ENCODE data around the gene FOSL2. TPM values are rescaled to one million over a fixed set of nuclear protein-coding genes. Genes with fewer than 3 reads are reported as not detected.
A peak's percentile ranks its signal among the peaks of the same experiment; 100 is the strongest.

Gene FOSL2
- total RNA-seq, 2 experiments from 2014 or later: 102 to 110 TPM

DNA sequence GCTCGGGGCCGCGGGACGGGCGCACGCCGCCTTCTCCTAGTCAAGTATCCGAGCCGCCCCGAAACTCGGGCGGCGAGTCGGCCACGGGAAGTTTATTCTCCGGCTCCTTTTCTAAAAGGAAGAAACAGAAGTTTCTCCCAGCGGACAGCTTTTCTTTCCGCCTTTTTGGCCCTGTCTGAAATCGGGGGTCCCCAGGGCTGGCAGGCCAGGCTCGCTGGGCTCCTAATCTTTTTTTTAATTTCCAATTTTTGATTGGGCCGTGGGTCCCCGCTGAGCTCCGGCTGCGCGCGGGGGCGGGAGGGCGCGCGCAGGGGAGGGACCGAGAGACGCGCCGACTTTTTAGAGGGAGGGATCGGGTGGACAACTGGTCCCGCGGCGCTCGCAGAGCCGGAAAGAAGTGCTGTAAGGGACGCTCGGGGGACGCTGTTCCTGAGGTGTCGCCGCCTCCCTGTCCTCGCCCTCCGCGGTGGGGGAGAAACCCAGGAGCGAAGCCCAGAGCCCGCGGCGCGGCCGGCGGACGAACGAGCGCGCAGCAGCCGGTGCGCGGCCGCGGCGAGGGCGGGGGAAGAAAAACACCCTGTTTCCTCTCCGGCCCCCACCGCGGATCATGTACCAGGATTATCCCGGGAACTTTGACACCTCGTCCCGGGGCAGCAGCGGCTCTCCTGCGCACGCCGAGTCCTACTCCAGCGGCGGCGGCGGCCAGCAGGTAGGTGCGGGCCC is 617 bp downstream of the FOSL2 start:
- no peak overlapping the region for H3K27ac Mint-ChIP-seq
- CTCF ChIA-PET: interaction anchor here (0.6 to 0.7 kb wide), 2 partner anchors 980 to 1862 kb away, joined by 3 read pairs; no protein-coding TSS in a partner anchor
- peak; percentile 55 for DNase-seq
- peaks cover 30% of the 10 kb centered on the region for H3K4me1 Mint-ChIP-seq (ENCODE audit: low read depth)
- intact Hi-C loops (cut with micrococcal nuclease): loop anchor here (2.0 to 10.0 kb wide), 7 partner anchors 229 to 722 kb away; partner anchors contain the start of genes CLIP4, PPP1CB and SPDYA
- no peaks in the 10 kb centered on the region for H3K9me3 Mint-ChIP-seq
- H3K36me3 Mint-ChIP-seq (ENCODE audit: low read depth): peaks cover 11% of the 10 kb centered on the region
- no peaks in the 10 kb centered on the region for H3K27me3 Mint-ChIP-seq (ENCODE audit: low read depth)
- no peak overlapping the region for H3K4me3 Mint-ChIP-seq

DNA sequence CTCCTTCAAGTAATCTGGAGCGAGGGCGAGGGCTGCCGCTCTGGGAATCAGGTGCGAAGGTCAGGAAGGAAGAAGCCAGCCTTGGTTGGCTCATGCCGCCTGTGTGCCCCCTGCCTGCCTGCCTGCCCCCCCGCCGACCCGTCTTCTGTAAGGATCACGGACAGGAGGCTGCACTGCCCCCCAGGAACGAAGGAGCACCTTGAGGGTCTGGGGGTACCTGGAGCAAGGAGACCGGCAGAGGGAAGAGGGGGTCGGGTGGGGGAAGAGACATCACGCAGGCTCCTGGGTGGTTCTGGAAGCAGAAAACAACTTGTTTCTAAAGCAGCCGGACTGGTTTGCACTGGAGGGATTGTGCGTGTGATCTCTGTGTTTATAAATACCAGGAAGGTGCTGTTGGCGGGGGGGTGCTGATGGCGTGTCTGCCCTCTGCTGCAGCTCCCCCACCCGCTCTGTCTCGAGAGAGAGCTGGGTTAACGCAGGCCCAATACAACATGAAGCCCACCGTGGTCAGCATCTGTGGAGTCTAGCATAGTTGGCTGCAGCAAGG is 1.7 kb downstream of the FOSL2 start:
- peak; percentile 39 for DNase-seq
- CTCF ChIA-PET: no interaction called here
- H3K9me3 Mint-ChIP-seq: no peaks in the 10 kb centered on the region

DNA sequence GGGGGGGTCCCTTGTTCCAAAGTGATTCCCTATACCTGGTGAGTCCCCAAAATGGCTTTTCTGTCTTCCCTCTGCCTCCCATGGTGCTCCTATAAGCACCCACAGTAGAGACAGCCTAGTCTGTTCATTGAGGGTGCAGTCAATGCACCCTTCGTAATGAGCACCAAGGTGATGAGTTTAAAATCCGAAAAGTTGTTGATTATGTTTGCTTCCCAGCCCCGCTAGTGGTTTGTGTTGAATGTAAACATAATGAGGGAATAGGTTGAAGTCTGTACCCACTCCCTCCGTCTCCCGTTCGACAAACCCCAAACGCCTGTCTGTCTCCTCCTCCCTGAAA is 2.3 kb downstream of the FOSL2 start:
- H3K36me3 Mint-ChIP-seq (ENCODE audit: low read depth): peaks cover 19% of the 10 kb centered on the region
- CTCF ChIA-PET: no interaction called here
- intact Hi-C loops (cut with micrococcal nuclease): loop anchor here (2.0 to 10.0 kb wide), 7 partner anchors 227 to 720 kb away; partner anchors contain the start of genes CLIP4 and SPDYA

More for the DNA sequence above, 1.7 kb downstream of the FOSL2 start:
- intact Hi-C loops (cut with micrococcal nuclease): loop anchor here (2.0 to 10.0 kb wide), 7 partner anchors 228 to 720 kb away; partner anchors contain the start of genes CLIP4 and SPDYA
- no peak overlapping the region for H3K4me3 Mint-ChIP-seq
- H3K36me3 Mint-ChIP-seq (ENCODE audit: low read depth): peaks cover 19% of the 10 kb centered on the region
- H3K27me3 Mint-ChIP-seq (ENCODE audit: low read depth): no peaks in the 10 kb centered on the region
- H3K27ac Mint-ChIP-seq: no peak overlapping the region
- peaks cover 31% of the 10 kb centered on the region for H3K4me1 Mint-ChIP-seq (ENCODE audit: low read depth)

DNA sequence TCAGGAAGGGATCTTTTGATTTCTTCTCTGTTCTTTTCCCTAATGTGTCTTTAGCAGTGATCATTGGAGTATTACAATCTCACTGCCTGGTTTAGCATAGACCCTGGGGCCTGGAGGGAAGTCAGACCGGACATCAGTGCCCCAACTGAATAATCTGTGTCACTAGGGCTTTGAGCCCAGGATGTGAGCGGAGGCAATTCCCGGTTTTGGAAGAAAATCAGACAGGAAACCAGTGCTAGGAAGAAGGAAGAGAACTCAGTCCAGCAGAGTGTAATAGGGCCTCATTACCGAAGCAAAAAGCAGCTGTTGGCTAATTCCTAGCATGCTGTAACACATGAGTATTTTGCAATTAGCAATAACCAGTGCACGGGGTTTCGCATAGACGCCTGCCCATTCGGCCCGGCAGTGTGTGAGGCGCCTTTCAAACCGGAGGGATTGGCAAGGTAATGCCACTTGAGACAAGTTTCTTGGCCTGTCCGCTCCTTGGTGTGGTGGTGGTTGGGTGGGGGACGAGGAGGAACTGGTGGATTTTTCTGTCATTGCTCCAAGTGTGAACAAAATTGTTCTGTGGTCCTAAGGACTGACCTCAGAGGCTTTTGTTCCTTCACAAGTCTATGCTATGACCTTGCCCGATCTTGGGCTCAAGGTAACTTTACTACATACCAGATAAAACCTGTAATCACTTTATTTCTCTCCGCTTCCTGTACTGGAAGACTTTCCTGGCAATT is 2.8 kb downstream of the FOSL2 start:
- Mint-ChIP-seq H3K4me3 (no peak overlapping the region), H3K4me1 (ENCODE audit: low read depth) (peaks cover 32% of the 10 kb centered on the region), H3K9me3 (no peaks in the 10 kb centered on the region), H3K27me3 (ENCODE audit: low read depth) (no peaks in the 10 kb centered on the region), H3K27ac (no peak overlapping the region), H3K36me3 (ENCODE audit: low read depth) (peaks cover 22% of the 10 kb centered on the region)
- intact Hi-C loops (cut with micrococcal nuclease): loop anchor here (2.0 to 10.0 kb wide), 6 partner anchors 241 to 719 kb away; partner anchors contain the start of genes CLIP4 and SPDYA
- CTCF ChIA-PET: no interaction called here
- DNase-seq: no peak

More for the DNA sequence above, 2.3 kb downstream of the FOSL2 start:
- Mint-ChIP-seq H3K27me3 (ENCODE audit: low read depth) (no peaks in the 10 kb centered on the region), H3K4me1 (ENCODE audit: low read depth) (peaks cover 30% of the 10 kb centered on the region), H3K27ac (no peak overlapping the region), H3K9me3 (no peaks in the 10 kb centered on the region), H3K4me3 (no peak overlapping the region)
- no peak for DNase-seq

DNA sequence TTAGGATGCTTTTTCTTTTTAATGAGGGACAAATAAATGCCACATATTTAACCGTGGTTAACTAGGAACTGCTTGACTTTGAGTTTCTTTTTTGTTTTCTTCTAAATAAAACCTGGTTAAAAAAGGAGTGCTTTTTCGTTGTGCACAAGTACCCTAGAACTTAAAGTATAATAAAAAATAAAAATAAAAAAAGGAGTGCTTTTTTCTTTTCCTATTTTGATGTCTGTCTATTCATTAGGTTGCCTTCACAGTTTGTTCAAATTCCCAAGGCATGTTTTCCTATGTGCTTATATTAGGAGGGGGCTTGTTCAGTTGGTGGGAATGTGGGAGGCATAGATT is 4.4 kb downstream of the FOSL2 start:
- CTCF ChIA-PET: interaction anchor here (0.6 to 1.0 kb wide), 3 partner anchors 18 to 78 kb away, joined by 3 to 5 read pairs (median 3); no protein-coding TSS in a partner anchor
- Mint-ChIP-seq H3K4me3 (no peak overlapping the region), H3K9me3 (no peaks in the 10 kb centered on the region), H3K27me3 (ENCODE audit: low read depth) (no peaks in the 10 kb centered on the region), H3K27ac (peak overlapping the region; percentile 51), H3K4me1 (ENCODE audit: low read depth) (peaks cover 40% of the 10 kb centered on the region), H3K36me3 (ENCODE audit: low read depth) (peaks cover 30% of the 10 kb centered on the region)
- no peak for DNase-seq
- intact Hi-C loops (cut with micrococcal nuclease): loop anchor here (2.0 to 10.0 kb wide), 5 partner anchors 242 to 718 kb away; partner anchors contain the start of genes CLIP4 and SPDYA

DNA sequence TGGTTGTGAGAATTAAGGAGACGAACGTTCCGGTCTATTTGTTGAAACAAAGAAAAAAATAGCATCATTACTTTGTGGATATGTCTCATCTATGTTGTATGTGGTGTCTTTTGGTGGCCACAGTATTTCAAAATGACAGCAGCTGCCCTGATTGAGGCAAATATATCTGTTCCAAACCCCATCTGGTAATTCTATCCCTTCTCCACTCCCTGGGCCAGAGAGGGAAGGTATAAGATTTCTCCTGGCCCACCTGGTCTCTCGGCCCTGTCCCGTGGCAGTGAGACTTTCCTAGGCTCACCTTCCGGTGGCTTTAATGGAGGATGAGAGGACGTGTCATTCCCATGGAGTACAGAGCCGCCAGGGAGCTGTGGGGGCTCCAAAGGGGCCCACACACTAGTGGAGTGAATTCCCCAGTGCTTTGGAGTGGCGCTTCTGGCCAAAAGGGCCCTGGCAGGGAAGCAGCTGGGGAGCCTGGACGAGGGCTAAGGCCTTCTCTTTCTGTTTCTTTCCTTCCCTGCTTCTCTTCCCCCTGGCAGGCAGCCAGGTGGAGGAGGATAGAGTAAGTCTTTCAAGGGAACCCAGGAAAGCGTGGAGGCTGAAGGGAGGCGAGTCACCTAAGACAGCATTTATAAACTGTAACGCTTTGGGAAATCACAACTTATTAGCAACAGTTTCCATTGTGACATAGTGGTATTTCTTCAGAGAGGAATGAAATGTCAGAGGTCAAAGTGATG is 5.6 kb downstream of the FOSL2 start:
- H3K27me3 Mint-ChIP-seq (ENCODE audit: low read depth): no peaks in the 10 kb centered on the region
- DNase-seq: no peak
- intact Hi-C loops (cut with micrococcal nuclease): loop anchor here (10.0 kb wide), 4 partner anchors 243 to 717 kb away; partner anchors contain the start of genes CLIP4 and SPDYA
- peaks cover 35% of the 10 kb centered on the region for H3K36me3 Mint-ChIP-seq (ENCODE audit: low read depth)
- peak overlapping the region; percentile 50 for H3K27ac Mint-ChIP-seq
- no peaks in the 10 kb centered on the region for H3K9me3 Mint-ChIP-seq
- no peak overlapping the region for H3K4me3 Mint-ChIP-seq
- peaks cover 51% of the 10 kb centered on the region for H3K4me1 Mint-ChIP-seq (ENCODE audit: low read depth)
- CTCF ChIA-PET: interaction anchor here (0.6 kb wide), 1 partner anchor 209 kb away, joined by 3 read pairs; no protein-coding TSS in a partner anchor

DNA sequence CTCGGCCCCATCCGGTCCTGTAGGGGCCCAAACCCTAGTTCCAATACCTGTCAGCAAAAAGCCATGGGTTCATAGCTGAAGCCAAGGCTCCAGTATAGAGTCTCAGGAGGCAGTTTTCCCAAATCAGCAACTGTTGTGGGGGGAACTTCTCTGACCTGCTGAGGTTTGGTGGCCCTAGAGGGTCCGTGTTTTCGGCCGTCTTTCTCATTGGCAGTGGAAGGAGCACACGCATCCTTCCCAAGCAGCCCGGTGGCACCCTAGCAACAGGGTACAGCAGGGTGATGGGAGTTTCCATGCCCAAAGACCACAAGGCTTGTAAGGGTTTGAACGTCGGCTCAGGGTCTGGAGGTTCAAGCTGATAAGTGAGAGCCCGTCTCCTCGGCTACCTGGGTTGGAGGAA is 6.6 kb downstream of the FOSL2 start:
- no peak overlapping the region for H3K27ac Mint-ChIP-seq
- H3K4me1 Mint-ChIP-seq (ENCODE audit: low read depth): peaks cover 54% of the 10 kb centered on the region
- no peaks in the 10 kb centered on the region for H3K9me3 Mint-ChIP-seq
- no peaks in the 10 kb centered on the region for H3K27me3 Mint-ChIP-seq (ENCODE audit: low read depth)
- DNase-seq: no peak
- H3K4me3 Mint-ChIP-seq: peak overlapping the region; percentile 3
- intact Hi-C loops (cut with micrococcal nuclease): loop anchor here (10.0 kb wide), 4 partner anchors 244 to 716 kb away; partner anchors contain the start of genes CLIP4 and SPDYA
- CTCF ChIA-PET: no interaction called here
- H3K36me3 Mint-ChIP-seq (ENCODE audit: low read depth): peaks cover 45% of the 10 kb centered on the region

DNA sequence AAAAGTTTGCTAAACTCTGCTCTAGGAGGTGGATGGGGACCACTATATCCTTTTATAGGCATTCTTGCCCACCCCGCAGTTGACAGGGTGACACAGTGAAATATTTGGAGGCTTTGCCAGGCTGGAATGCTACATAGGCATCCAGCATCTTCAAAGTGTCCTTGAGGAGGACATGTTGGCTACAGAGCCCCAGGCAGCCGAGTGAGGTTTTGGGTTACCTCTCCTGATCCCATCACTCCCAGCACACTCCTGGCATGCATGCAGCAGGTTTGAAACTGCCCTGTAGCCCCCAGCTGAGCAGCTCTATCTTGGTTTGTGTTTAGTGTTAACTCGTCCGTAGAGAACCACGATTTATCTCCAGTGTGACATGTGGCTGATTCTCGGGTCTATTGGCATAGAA is 7.3 kb downstream of the FOSL2 start:
- Mint-ChIP-seq H3K36me3 (ENCODE audit: low read depth) (peaks cover 52% of the 10 kb centered on the region), H3K4me1 (ENCODE audit: low read depth) (peaks cover 54% of the 10 kb centered on the region), H3K4me3 (no peak overlapping the region), H3K27ac (no peak overlapping the region), H3K9me3 (no peaks in the 10 kb centered on the region), H3K27me3 (ENCODE audit: low read depth) (no peaks in the 10 kb centered on the region)
- CTCF ChIA-PET: no interaction called here
- DNase-seq: no peak
- intact Hi-C loops (cut with micrococcal nuclease): loop anchor here (10.0 kb wide), 4 partner anchors 245 to 715 kb away; partner anchors contain the start of genes CLIP4 and SPDYA

DNA sequence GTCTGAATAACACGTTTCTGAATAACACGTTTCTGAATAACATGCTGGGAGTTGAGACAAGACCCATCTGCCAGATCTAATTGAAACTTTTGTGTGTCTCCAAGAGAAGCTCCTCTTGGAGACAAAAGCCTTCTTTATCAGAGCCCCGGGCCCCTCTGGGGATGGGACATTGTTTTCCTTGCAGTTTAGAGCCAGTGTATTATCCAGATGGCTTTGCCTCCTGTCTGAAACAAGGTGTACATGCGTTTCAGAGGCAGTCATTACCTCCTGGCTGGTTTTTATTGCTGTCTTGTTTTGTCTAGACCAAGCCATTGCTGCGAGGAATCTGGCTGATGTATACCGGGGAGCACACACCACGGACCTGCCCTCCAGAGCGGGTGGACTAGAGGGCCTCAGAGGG is 7.8 kb downstream of the FOSL2 start:
- H3K27ac Mint-ChIP-seq: no peak overlapping the region
- CTCF ChIA-PET: interaction anchor here (1.5 kb wide), 2 partner anchors 52 to 646 kb away, joined by 4 to 5 read pairs; no protein-coding TSS in a partner anchor
- intact Hi-C loops (cut with micrococcal nuclease): no loop called here
- peaks cover 55% of the 10 kb centered on the region for H3K4me1 Mint-ChIP-seq (ENCODE audit: low read depth)
- no peak overlapping the region for H3K4me3 Mint-ChIP-seq
- H3K9me3 Mint-ChIP-seq: no peaks in the 10 kb centered on the region
- H3K27me3 Mint-ChIP-seq (ENCODE audit: low read depth): no peaks in the 10 kb centered on the region
- peaks cover 55% of the 10 kb centered on the region for H3K36me3 Mint-ChIP-seq (ENCODE audit: low read depth)
- DNase-seq: no peak

DNA sequence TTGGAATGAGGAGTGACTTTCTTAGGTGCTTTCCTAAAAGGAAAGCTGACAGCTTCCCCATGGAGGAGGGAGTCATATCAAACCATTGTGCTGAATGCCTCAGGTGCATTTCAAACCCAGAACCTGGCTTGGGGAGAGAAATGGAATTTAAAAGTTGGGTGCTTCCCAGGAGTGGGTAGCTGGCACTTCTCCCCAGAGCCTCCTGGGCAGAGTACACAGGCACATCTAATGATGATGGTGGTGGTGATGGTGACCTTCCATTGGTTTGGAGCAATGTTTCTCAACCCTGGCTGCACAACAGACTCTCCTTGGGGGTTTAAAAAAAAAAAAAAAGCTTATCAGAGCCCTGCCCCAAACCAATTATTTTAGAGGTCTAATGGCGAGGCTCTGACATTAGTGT is 8.3 kb downstream of the FOSL2 start:
- Mint-ChIP-seq H3K4me1 (ENCODE audit: low read depth) (peaks cover 57% of the 10 kb centered on the region), H3K9me3 (no peaks in the 10 kb centered on the region), H3K36me3 (ENCODE audit: low read depth) (peaks cover 58% of the 10 kb centered on the region), H3K27ac (no peak overlapping the region), H3K27me3 (ENCODE audit: low read depth) (no peaks in the 10 kb centered on the region), H3K4me3 (no peak overlapping the region)
- DNase-seq: no peak
- CTCF ChIA-PET: interaction anchor here (0.6 to 1.5 kb wide), 4 partner anchors 49 to 647 kb away, joined by 3 to 6 read pairs (median 4); no protein-coding TSS in a partner anchor
- intact Hi-C loops (cut with micrococcal nuclease): no loop called here

DNA sequence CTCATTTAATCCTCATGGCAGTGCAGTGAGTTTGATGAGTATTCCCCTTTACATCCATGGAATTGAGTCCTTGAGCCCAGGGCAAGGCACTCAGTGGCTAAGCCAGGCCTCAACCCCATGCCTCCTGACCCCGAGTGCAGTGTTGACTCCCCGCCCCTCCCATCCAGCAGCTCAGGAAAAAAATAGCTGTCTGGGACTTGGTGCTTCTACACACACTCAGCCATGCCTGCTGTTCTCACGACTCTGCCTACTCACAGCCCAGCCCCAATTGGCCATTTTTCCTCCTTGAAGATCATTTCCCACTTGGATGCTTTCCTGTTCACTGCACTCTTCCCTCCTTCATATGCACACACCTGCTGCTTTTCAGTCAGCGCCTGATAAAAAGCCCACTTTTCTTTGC is 8.8 kb downstream of the FOSL2 start:
- Mint-ChIP-seq H3K4me3 (no peak overlapping the region), H3K9me3 (no peaks in the 10 kb centered on the region), H3K36me3 (ENCODE audit: low read depth) (peaks cover 63% of the 10 kb centered on the region), H3K4me1 (ENCODE audit: low read depth) (peaks cover 61% of the 10 kb centered on the region), H3K27ac (no peak overlapping the region), H3K27me3 (ENCODE audit: low read depth) (no peaks in the 10 kb centered on the region)
- intact Hi-C loops (cut with micrococcal nuclease): no loop called here
- CTCF ChIA-PET: interaction anchor here (0.6 to 1.5 kb wide), 4 partner anchors 49 to 647 kb away, joined by 3 to 6 read pairs (median 4); no protein-coding TSS in a partner anchor
- no peak for DNase-seq

Measured in activated naive CD4-positive, alpha-beta T cell treated with anti-CD3 and anti-CD28 coated beads for 36 hours (primary cell).